HG03025 (cell line): ENCODE results near the gene TSPEAR.
"Not testable (repeated sequence)": the region's sequence is repeated elsewhere in the genome, so short reads cannot be mapped to it uniquely, and the experiment has no call there.

Source experiments
- ATAC-seq: cut with Tn5 transposase; IDR thresholded peaks from one replicate; pipeline ENCODE4 v1.9.1; 2021; ENCODE audit warnings: mild to moderate bottlenecking, moderate library complexity; ENCODE audit not compliant: unreplicated experiment, low FRiP score

Gene TSPEAR

GRCh38 chr21:44483288-44484237 is 227.8 kb downstream of the TSPEAR start:
- no peak for ATAC-seq

- no peak for ATAC-seq
Measured at GRCh38 chr21:44482581-44483287, 228.6 kb downstream of the TSPEAR start.

GRCh38 chr21:44480200-44481053 is 230.9 kb downstream of the TSPEAR start:
- ATAC-seq = no peak

GRCh38 chr21:44479556-44480199 is 231.7 kb downstream of the TSPEAR start:
- not testable (repeated sequence) for ATAC-seq

- no peak for ATAC-seq
Measured at GRCh38 chr21:44478801-44479167, 232.6 kb downstream of the TSPEAR start.

- ATAC-seq = no peak
Measured at GRCh38 chr21:44478124-44478800, 233.1 kb downstream of the TSPEAR start.

- ATAC-seq = no peak
Measured at GRCh38 chr21:44477712-44478111, 233.7 kb downstream of the TSPEAR start.

GRCh38 chr21:44477131-44477530 is 234.2 kb downstream of the TSPEAR start:
- no peak for ATAC-seq

GRCh38 chr21:44475266-44475845 is 236.0 kb downstream of the TSPEAR start:
- ATAC-seq = no peak

- ATAC-seq = no peak
Measured at GRCh38 chr21:44473915-44474555, 237.3 kb downstream of the TSPEAR start.

- ATAC-seq = no peak
Measured at GRCh38 chr21:44471996-44472395, 239.4 kb downstream of the TSPEAR start.

- no peak for ATAC-seq
Measured at GRCh38 chr21:44471341-44471740, 240.0 kb downstream of the TSPEAR start.

- ATAC-seq = no peak
Measured at GRCh38 chr21:44467859-44468195, 243.5 kb downstream of the TSPEAR start.

- ATAC-seq = no peak
Measured at GRCh38 chr21:44466996-44467858, 244.1 kb downstream of the TSPEAR start.

- no peak for ATAC-seq
Measured at GRCh38 chr21:44466351-44466954, 244.9 kb downstream of the TSPEAR start.

- no peak for ATAC-seq
Measured at GRCh38 chr21:44464351-44464750, 247.0 kb downstream of the TSPEAR start.

- no peak for ATAC-seq
Measured at GRCh38 chr21:44463724-44464123, 247.6 kb downstream of the TSPEAR start.

- no peak for ATAC-seq
Measured at GRCh38 chr21:44462834-44463200, 248.6 kb downstream of the TSPEAR start.
